ENCODE results near the gene MRPL27.
"Not testable (repeated sequence)": the region's sequence is repeated elsewhere in the genome, so short reads cannot be mapped to it uniquely, and the experiment has no call there.

MRPL27 gene

GRCh38 chr17:50372758-50373556, at the start of gene MRPL27, which contains the start of gene EME1:
MRPL27 (minus strand) TSS chr17:50373184; CDS start chr17:50373170, 14 bp downstream.
EME1 (plus strand) TSS chr17:50373229; CDS start chr17:50375209, 1,980 bp downstream.
- TF ChIP-seq CTCF (IDR thresholded peaks at IDR 0.05; ENCODE audit: insufficient read depth, missing control alignments): no peak
- FAIRE-seq (no peak), DNase-seq (ENCODE audit: insufficient read length, low spot score) (peak; percentile 93)

GRCh38 chr17:50422738-50423137, 49.8 kb upstream of the MRPL27 start:
- DNase-seq (ENCODE audit: insufficient read length, low spot score) (no peak), FAIRE-seq (no peak)
- TF ChIP-seq CTCF (IDR thresholded peaks at IDR 0.05; ENCODE audit: insufficient read depth, missing control alignments): no peak

GRCh38 chr17:50421308-50422051, 48.5 kb upstream of the MRPL27 start:
- no peak for FAIRE-seq
- no peak for DNase-seq (ENCODE audit: insufficient read length, low spot score)
- no peak for TF ChIP-seq CTCF (IDR thresholded peaks at IDR 0.05; ENCODE audit: insufficient read depth, missing control alignments)

DNA sequence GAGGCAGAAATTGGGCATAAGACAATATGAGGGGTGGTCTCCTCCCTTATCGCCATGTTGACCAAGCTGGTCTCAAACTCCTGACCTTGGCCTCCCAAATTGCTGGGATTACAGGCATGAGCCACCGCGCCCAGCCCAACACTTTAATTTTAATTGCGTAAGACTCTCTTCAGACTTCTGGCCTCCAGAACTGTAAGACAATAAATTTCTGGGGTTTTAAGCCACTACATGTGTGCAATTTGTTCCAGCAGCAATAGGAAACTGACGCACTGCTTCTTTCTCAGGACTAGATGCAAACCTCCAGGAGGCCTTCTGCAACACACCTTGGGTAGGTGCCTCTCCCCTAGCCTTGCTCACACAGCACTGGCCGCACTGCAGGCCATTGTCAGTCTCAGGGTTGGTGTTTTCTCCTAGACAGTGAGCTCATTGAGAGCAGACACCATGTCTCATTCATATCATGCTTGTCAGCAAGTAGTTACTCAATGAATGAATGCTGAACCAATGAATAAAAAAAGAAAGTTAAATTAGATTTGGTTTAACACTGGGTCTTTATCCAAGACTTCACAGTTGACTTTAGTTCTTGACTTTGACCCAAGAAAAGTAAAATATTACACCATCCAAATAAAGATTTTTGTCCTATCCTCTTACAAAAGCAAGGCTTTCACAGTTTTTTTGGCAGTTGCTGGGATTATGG, 47.6 kb upstream of the MRPL27 start:
- FAIRE-seq (no peak), DNase-seq (ENCODE audit: insufficient read length, low spot score) (no peak)
- no peak for TF ChIP-seq CTCF (IDR thresholded peaks at IDR 0.05; ENCODE audit: insufficient read depth, missing control alignments)

DNA sequence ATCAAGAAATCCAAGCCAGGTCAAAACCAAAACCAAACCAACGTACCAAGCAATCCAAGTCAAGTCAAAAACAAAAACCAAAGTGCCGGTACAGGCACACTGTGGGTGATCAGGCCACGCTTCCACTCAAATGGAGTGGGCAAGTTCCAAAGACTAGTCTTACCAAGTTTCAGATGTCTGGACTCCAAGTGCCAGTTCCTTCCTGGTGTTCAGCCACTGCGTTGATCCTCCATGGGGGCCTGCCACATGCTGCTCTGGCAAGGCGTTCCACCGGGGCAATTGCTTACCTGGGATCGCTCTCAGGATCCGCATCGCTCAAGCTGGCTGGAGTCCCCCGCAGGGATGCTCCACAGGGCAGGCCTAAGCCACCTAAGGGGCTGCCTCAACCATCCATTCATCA, 46.6 kb upstream of the MRPL27 start:
- not testable (repeated sequence) for DNase-seq (ENCODE audit: insufficient read length, low spot score); FAIRE-seq

GRCh38 chr17:50414808-50415207, 41.8 kb upstream of the MRPL27 start:
- DNase-seq (ENCODE audit: insufficient read length, low spot score): no peak
- FAIRE-seq: no peak
- TF ChIP-seq CTCF (IDR thresholded peaks at IDR 0.05; ENCODE audit: insufficient read depth, missing control alignments): no peak

GRCh38 chr17:50412188-50412732, 39.3 kb upstream of the MRPL27 start:
- no peak for TF ChIP-seq CTCF (IDR thresholded peaks at IDR 0.05; ENCODE audit: insufficient read depth, missing control alignments)
- DNase-seq (ENCODE audit: insufficient read length, low spot score): no peak
- no peak for FAIRE-seq
